ENCODE data around the gene APOA4. TPM values are rescaled to one million over a fixed set of nuclear protein-coding genes. Genes with fewer than 3 reads are reported as not detected.

The APOA4 gene
- not detected in 2 replicates for total RNA-seq (2014; rRNA removed; shearing (Covaris generic))

DNA sequence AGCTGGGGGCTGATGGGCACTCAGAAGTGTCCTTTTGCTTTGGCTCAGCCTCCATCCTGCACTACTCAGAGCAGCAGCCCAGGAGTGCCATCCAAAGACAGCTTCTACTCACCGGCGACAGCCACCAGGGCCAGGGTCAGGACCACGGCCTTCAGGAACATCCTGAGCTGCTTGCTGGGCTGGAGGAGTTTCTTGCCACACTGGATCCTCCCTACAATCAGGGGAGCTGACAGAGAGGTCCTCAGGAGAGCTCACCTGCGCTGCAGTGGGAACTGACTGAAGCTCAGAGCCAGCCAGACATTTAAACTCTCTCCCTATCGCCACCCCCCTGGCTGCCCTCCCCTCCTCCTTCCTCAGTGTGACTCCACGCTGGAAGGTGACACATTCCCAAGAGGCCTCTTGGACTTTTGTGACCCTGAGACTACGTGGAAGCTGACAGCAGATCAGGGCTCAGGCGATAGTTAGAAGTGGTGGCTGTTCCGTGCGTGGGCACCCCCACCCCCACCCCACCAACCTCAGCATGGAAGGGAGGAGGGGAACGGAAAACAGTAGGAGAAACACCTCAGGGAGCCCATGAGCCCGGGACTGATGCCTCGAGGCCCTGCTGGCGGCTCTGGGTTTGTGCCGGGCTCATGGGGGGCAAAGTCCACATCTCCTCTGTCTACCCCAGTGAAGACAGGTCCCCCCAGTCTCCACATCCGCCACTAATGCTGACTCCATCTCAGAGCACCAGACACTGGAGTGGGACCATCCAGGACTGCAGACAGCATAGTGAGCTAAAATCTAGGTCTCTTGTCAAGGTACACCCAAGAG, at the start of gene APOA4:
TSS of gene APOA4 (minus strand) at position 274 of the 813 bp plus-strand sequence. CDS start at position 161, 113 bp downstream.
- Histone ChIP-seq H3K9me3 (replicated peaks) (no peaks in the 10 kb centered on the region), H3K4me1 (replicated peaks) (no peaks in the 10 kb centered on the region)

DNA sequence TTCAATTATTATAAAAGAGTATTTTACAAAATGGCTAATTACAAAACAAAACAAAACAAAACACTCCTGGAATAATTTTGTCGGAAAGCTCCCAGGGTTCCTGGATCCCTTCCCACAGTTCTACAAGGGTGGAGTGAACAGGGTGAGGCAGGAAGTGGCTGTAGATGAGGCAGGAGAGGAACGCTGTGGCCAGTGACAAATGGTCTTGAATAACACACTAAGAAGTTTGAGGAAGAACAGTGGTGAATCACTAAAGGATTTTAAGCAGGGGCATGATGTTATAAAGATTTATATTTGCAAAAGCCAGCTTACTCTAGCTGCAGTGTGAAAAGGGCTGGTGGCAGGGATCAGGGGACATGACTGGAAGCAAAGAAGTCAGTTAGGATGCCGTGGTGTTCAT, 48.1 kb upstream of the APOA4 start:
- DNase-seq (ENCODE audit: low read depth in 1 of 2, low spot score in 2 of 2) = no peak
- no peak overlapping the region for H3K4me3 ChIP-seq
- H3K27ac ChIP-seq = no peak overlapping the region
- peaks cover 13% of the 10 kb centered on the region for H3K36me3 ChIP-seq
- H3K4me1 ChIP-seq (replicated peaks) = peaks cover 7% of the 10 kb centered on the region
- no peaks in the 10 kb centered on the region for H3K27me3 ChIP-seq (replicated peaks)
- no peaks in the 10 kb centered on the region for H3K9me3 ChIP-seq (replicated peaks)

More for the DNA sequence above, at the start of gene APOA4:
- Histone ChIP-seq H3K4me3 (no peak within 1 kb of the TSS), H3K36me3 (no peaks in the 10 kb centered on the region), H3K27me3 (replicated peaks) (no peaks in the 10 kb centered on the region), H3K27ac (no peak within 1 kb of the TSS)
- DNase-seq (ENCODE audit: low read depth in 1 of 2, low spot score in 2 of 2) = no peak

DNA sequence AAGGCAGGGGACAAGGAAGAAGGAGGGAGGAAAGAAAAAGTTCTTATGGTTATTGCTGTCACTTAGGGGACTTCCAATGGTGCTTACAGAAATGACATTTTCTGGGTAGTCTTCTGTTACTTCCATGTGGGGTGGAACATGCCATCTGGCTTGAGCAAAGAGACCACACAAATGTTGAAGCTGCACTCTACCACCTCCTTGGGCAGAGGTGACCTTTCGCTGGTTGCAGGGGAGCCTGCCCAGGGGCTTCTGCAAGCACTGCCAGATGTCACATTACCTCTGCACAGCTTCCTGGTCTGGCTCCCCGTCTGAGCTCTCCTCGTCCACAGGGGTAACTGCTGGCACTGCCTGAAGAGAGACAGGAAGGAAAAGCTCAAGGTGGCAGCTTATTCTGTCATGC, 47.0 kb upstream of the APOA4 start:
- no peak overlapping the region for H3K27ac ChIP-seq
- DNase-seq (ENCODE audit: low read depth in 1 of 2, low spot score in 2 of 2) = no peak
- H3K27me3 ChIP-seq (replicated peaks) = no peaks in the 10 kb centered on the region
- no peaks in the 10 kb centered on the region for H3K9me3 ChIP-seq (replicated peaks)
- H3K36me3 ChIP-seq = peaks cover 13% of the 10 kb centered on the region
- H3K4me3 ChIP-seq = no peak overlapping the region
- H3K4me1 ChIP-seq (replicated peaks) = peaks cover 11% of the 10 kb centered on the region

DNA sequence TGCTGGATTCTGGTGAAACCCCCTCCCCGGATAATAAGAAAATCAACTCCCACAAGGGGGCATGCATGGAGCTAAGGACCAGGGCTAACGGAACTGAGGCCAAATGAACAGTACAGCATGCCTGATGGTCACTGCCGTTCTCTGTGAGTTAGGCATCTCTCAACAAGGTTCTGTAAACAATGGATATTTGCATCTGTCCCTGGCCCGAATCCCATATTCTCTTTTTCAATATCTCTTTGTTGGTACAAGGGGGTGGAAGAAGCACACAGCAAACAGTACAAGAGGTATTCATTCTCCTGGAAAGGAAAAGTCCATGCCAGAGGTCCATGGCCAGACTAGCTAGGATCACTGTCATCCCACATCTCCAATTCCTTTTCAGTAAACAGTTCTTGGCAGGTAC, 46.5 kb upstream of the APOA4 start:
- no peak for DNase-seq (ENCODE audit: low read depth in 1 of 2, low spot score in 2 of 2)
- Histone ChIP-seq H3K36me3 (peaks cover 13% of the 10 kb centered on the region), H3K27me3 (replicated peaks) (no peaks in the 10 kb centered on the region), H3K4me1 (replicated peaks) (peaks cover 11% of the 10 kb centered on the region), H3K4me3 (no peak overlapping the region), H3K27ac (no peak overlapping the region), H3K9me3 (replicated peaks) (no peaks in the 10 kb centered on the region)

DNA sequence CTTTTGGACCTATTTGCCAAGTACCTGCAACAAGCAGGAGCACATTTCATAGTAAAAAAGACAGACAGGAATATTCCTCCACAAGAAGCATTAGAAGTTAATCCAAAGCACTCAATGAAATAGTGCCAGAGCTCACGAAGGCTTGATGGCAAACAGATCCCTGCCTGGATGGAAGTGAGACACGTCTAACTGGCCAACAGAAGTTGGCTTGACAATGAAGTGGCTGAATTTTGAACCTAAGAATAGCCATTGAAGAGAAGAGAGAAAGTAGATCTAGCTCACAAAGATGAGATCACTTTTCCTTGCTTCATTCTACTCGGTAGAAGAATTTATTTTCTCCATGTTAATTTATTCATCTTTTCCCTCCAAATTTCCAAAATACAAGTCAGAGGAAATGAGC, 45.0 kb upstream of the APOA4 start:
- no peaks in the 10 kb centered on the region for H3K27me3 ChIP-seq (replicated peaks)
- H3K4me1 ChIP-seq (replicated peaks) = peaks cover 11% of the 10 kb centered on the region
- no peaks in the 10 kb centered on the region for H3K9me3 ChIP-seq (replicated peaks)
- H3K27ac ChIP-seq = no peak overlapping the region
- no peak for DNase-seq (ENCODE audit: low read depth in 1 of 2, low spot score in 2 of 2)
- H3K4me3 ChIP-seq = no peak overlapping the region
- peaks cover 13% of the 10 kb centered on the region for H3K36me3 ChIP-seq

DNA sequence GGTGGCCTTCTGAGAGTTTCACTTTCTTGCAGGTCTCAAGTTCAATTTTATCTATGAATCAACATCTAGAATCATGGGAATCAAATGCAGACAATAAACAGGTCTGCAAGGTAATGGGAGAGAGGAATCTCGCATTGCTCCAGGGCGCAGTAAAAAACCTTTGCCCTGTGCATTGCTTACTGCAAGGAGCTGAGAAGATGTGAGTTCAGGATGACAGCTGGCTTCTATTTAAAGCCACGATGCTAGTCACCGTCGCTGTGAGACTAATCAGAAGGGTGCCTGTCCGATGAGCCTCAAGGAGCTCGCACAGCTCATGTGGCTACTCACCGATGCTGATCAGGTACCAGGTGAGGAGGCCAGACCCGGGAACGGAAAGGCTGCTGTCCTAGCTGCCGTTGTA, 44.5 kb upstream of the APOA4 start:
- H3K4me1 ChIP-seq (replicated peaks) = peaks cover 11% of the 10 kb centered on the region
- H3K4me3 ChIP-seq = no peak overlapping the region
- no peaks in the 10 kb centered on the region for H3K9me3 ChIP-seq (replicated peaks)
- no peak for DNase-seq (ENCODE audit: low read depth in 1 of 2, low spot score in 2 of 2)
- no peak overlapping the region for H3K27ac ChIP-seq
- H3K36me3 ChIP-seq = peaks cover 11% of the 10 kb centered on the region
- no peaks in the 10 kb centered on the region for H3K27me3 ChIP-seq (replicated peaks)

DNA sequence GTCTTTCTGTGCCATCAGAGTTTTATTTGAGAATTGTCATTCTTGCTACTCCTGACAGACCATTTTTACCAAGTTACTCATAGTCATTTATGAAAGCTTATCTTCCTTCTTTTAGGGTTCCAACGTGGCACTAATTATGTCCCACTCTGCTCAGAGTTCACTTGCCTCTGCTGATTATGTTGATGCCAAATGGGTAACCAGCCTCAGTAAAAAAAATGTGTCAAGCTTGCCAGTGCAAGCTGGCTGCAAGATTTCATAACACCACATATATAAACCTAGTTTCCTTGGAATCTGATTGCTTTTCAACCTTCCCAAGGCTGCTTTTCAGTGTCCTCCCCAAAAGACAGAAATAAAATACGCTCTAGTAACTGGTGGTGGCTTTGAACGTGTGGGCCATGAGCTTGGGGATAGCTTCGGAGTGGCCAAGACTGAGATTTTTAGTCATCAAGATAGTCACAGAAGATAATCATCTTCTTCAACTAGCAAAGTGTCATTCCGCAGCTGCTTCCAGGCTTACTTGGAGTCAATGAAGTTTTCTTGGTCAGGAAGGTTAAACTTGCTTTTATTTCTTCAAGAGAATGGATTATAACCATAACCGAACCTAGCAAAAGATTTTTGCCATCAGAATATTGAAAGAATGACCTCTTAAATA, 43.8 kb upstream of the APOA4 start:
- H3K27ac ChIP-seq = no peak overlapping the region
- H3K36me3 ChIP-seq = peaks cover 8% of the 10 kb centered on the region
- no peaks in the 10 kb centered on the region for H3K27me3 ChIP-seq (replicated peaks)
- H3K4me3 ChIP-seq = no peak overlapping the region
- no peaks in the 10 kb centered on the region for H3K9me3 ChIP-seq (replicated peaks)
- no peak for DNase-seq (ENCODE audit: low read depth in 1 of 2, low spot score in 2 of 2)
- peaks cover 14% of the 10 kb centered on the region for H3K4me1 ChIP-seq (replicated peaks)

DNA sequence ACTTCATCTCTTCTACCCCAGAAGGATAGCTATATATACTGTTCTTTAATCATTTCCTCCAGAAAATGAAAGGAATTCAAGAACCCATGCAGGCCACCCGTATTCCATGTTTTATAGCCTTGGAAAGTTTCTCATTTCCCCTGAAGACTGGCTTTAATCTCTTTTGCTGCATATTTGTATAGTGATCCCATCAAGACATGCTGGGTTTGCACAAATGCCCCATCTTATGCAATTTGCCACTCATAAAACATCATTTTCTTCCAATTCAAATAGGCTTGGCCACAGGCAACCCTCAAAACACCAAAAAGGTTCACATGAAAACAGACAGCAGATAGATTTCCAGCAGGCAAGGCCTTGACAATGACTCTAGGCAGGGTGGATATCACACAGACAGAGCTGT, 42.6 kb upstream of the APOA4 start:
- Histone ChIP-seq H3K27me3 (replicated peaks) (no peaks in the 10 kb centered on the region), H3K27ac (no peak overlapping the region), H3K36me3 (peaks cover 8% of the 10 kb centered on the region; the same call in 1 of the 2 replicates), H3K4me1 (replicated peaks) (peaks cover 19% of the 10 kb centered on the region), H3K9me3 (replicated peaks) (no peaks in the 10 kb centered on the region), H3K4me3 (no peak overlapping the region)
- no peak for DNase-seq (ENCODE audit: low read depth in 1 of 2, low spot score in 2 of 2)

DNA sequence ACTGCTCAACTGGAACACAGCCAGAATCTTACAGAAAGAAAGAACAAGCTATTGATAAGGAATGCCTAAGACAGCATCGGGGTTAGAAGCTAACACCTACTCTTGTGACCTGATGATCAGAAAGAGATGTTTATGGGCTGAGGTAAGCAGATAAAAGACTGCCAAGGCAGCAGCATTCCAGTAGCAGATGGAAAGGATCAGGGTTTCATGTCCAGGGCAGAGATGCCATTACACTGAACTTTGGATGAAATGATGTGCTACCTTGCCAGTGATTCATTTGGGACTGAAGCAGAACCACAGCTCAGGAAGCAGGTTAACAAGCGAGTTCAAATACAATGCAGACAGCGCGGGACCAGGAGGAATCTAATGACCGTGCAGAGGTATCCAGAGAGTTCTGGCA, 41.4 kb upstream of the APOA4 start:
- Histone ChIP-seq H3K27me3 (replicated peaks) (no peaks in the 10 kb centered on the region), H3K4me1 (replicated peaks) (peaks cover 19% of the 10 kb centered on the region), H3K9me3 (replicated peaks) (no peaks in the 10 kb centered on the region), H3K4me3 (no peak overlapping the region), H3K36me3 (peaks cover 8% of the 10 kb centered on the region; the same call in 1 of the 2 replicates), H3K27ac (no peak overlapping the region)
- DNase-seq (ENCODE audit: low read depth in 1 of 2, low spot score in 2 of 2) = no peak

DNA sequence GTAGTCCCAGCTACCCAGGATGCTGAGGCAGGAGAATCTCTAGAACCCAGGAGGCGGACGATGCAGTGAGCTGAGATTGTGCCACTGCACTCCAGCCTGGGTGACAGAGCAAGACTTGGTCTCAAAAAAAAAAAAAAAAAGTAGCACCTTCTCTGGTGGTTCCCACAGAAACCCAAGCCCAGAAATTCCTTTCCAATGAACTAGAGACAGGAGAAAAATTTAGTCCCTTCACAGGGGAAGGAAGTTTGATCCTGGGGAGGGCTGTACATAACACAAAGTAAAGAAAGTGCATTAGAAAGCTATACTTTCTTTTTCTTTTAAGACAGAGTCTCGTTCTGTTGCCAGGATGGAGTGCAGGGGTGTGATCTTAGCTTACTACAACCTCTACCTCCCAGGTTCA, 39.8 kb upstream of the APOA4 start:
- Histone ChIP-seq H3K27me3 (replicated peaks) (no peaks in the 10 kb centered on the region), H3K36me3 (peaks cover 16% of the 10 kb centered on the region), H3K27ac (no peak overlapping the region), H3K4me1 (replicated peaks) (peaks cover 19% of the 10 kb centered on the region), H3K9me3 (replicated peaks) (no peaks in the 10 kb centered on the region), H3K4me3 (no peak overlapping the region)
- no peak for DNase-seq (ENCODE audit: low read depth in 1 of 2, low spot score in 2 of 2)

DNA sequence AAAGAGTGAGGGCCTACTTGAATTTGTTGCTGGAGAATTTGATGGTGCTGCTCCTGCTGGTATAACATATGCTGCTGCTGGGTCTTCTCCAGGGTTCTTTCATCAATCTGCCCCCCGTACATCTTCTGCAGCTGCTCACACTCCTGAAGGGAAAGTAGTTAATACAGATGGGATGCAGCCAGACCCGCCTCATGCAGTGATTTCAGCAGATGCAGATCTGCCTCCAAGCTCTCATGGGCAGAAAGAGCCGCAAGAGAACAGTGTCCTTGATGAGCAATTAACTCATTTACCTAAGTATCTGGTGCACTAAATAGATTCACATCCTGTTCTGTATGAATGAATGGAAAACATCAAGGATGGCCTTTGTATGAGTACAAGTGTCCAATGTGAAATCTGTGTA, 39.1 kb upstream of the APOA4 start:
- H3K4me1 ChIP-seq (replicated peaks) = peaks cover 19% of the 10 kb centered on the region
- H3K27ac ChIP-seq = no peak overlapping the region

DNA sequence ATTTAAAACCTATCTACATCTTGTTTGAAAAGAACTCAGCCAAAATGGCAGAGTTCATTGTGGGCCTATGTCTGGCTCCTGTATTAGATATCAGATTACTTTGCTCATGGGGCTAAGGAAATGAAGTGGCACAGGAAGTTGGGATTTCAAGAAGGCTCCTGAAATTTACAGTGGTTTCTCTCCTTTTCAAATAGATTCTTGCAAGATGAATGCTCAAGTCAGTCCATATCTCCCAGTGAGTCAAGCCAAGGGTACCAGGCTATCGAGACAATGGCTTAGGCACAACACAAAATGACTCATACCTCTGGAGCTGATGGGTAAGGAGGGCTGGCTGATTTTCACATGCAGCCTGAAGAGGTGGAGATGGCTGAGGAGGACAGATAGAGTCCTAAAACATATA, 38.4 kb upstream of the APOA4 start:
- Histone ChIP-seq H3K36me3 (peaks cover 16% of the 10 kb centered on the region), H3K27ac (peak overlapping the region; percentile 62), H3K4me3 (no peak overlapping the region), H3K27me3 (replicated peaks) (no peaks in the 10 kb centered on the region), H3K9me3 (replicated peaks) (no peaks in the 10 kb centered on the region), H3K4me1 (replicated peaks) (peaks cover 19% of the 10 kb centered on the region)
- peak; percentile 60 to 62 for DNase-seq (ENCODE audit: low read depth in 1 of 2, low spot score in 2 of 2)

More for the DNA sequence above, 39.1 kb upstream of the APOA4 start:
- H3K36me3 ChIP-seq = peaks cover 19% of the 10 kb centered on the region
- no peak overlapping the region for H3K4me3 ChIP-seq
- H3K27me3 ChIP-seq (replicated peaks) = no peaks in the 10 kb centered on the region
- no peaks in the 10 kb centered on the region for H3K9me3 ChIP-seq (replicated peaks)
- DNase-seq (ENCODE audit: low read depth in 1 of 2, low spot score in 2 of 2) = no peak

DNA sequence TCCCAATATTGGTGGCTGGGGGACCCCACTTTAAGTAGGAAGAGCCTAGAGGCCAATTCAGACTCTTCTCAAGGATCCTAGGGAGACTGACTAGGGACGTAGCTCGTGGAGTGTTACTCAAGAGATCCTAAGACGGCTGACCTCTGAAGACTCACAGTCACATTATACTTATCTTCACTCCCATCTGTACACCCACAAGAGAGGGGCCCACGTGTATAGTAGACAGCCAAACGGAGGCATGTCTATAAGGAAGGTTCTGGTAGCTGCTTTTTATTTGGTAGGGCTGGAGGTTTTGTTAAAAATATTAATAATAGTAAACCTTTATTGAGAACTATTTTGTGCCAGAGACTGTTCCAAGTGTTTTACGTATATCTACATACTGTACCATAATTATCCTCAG, 37.2 kb upstream of the APOA4 start:
- Histone ChIP-seq H3K4me1 (replicated peaks) (peaks cover 15% of the 10 kb centered on the region), H3K4me3 (no peak overlapping the region), H3K27me3 (replicated peaks) (no peaks in the 10 kb centered on the region), H3K36me3 (peaks cover 15% of the 10 kb centered on the region), H3K27ac (no peak overlapping the region), H3K9me3 (replicated peaks) (no peaks in the 10 kb centered on the region)
- DNase-seq (ENCODE audit: low read depth in 1 of 2, low spot score in 2 of 2) = no peak

DNA sequence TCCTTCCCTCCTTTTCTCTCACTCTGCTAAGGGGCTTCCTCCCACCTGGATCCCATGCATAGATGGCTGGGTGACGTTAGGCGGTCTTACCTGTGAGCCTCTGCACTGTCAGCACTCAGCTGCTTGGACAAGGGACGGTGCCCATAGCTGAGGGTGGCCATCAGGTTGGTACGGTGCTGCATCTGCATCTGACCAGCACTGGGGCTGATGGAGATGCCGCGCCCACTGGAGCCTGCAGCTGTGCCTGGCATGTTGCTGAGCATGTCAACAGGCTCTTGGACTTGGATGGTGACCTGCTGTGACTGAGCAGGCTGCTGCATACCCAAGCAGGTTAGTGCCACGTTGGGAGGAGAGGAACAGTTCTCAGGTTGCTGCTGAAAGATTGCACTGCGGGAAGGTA, 36.1 kb upstream of the APOA4 start:
- Histone ChIP-seq H3K27ac (no peak overlapping the region), H3K27me3 (replicated peaks) (no peaks in the 10 kb centered on the region), H3K4me3 (no peak overlapping the region), H3K9me3 (replicated peaks) (no peaks in the 10 kb centered on the region), H3K36me3 (peaks cover 15% of the 10 kb centered on the region), H3K4me1 (replicated peaks) (peaks cover 17% of the 10 kb centered on the region)
- no peak for DNase-seq (ENCODE audit: low read depth in 1 of 2, low spot score in 2 of 2)
